ENCODE results near the gene KLHL13.

DNA sequence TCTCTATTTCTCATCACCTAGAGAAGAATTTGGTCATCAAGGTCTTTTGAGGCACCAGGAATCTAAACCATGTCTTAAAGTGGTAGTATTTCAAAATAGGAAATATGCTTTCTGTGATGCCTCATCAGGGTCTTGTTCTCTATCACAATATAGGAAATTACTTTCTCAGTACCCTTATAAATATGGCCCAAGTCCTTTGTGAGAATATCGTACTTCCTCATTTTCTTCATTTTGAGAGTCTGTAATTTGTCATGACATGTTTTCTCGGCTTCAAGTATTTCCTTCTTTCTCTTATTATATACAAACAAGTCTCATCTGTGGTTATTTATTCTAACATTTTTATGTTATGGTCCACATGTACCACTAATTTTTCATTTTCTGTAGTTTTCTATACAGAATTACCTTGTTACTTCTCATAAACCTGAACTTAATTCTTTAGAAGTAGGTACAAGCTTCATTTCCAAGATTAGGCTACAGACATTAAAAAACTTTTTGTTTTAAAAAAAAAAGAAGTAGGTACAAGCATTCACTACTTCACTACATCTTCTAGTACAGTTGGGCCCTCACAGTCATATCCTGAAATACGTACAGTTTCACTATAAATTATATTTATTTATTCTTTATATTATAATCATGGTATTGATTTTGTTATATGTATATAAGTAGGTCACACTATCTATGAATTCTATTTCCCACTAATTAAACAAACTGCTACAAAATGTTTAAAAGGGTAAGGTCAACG, 54.4 kb downstream of the KLHL13 start:
- TF ChIP-seq POLR2A (IDR thresholded peaks at IDR 0.05; ENCODE audit: low read length) (no peak), GATA1 (IDR thresholded peaks at IDR 0.05; ENCODE audit: low read depth, low read length) (no peak)

Data from erythroblast (primary cell).